ENCODE measurements around the gene ST7.
"Not testable (repeated sequence)": the region's sequence is repeated elsewhere in the genome, so short reads cannot be mapped to it uniquely, and the experiment has no call there.

Gene ST7

GRCh38 chr7:116968631-116969030 lies 15.3 kb downstream of the ST7 start:
- no peak for DNase-seq (ENCODE audit: low spot score)
- TF ChIP-seq CTCF (IDR thresholded peaks at IDR 0.05) = no peak
- Histone ChIP-seq H3K4me3 (no peak overlapping the region), H3K27ac (no peak overlapping the region)

- H3K4me3 ChIP-seq = no peak overlapping the region
- DNase-seq (ENCODE audit: low spot score) = no peak
- TF ChIP-seq CTCF (IDR thresholded peaks at IDR 0.05) = no peak
- no peak overlapping the region for H3K27ac ChIP-seq
Observed at GRCh38 chr7:116969371-116969902, 16.1 kb downstream of the ST7 start.

GRCh38 chr7:116970238-116970910 lies 17.1 kb downstream of the ST7 start:
- H3K4me3 ChIP-seq = no peak overlapping the region
- no peak for DNase-seq (ENCODE audit: low spot score)
- no peak for TF ChIP-seq CTCF (IDR thresholded peaks at IDR 0.05)
- H3K27ac ChIP-seq = no peak overlapping the region

- not testable (repeated sequence) for H3K4me3 ChIP-seq, H3K27ac ChIP-seq
Observed at GRCh38 chr7:116971153-116971552, 17.9 kb downstream of the ST7 start.

GRCh38 chr7:116971869-116972268 lies 18.6 kb downstream of the ST7 start:
- TF ChIP-seq CTCF (IDR thresholded peaks at IDR 0.05) = no peak
- no peak overlapping the region for H3K27ac ChIP-seq
- no peak overlapping the region for H3K4me3 ChIP-seq
- DNase-seq (ENCODE audit: low spot score) = no peak

More at GRCh38 chr7:116971153-116971552, 17.9 kb downstream of the ST7 start:
- not testable (repeated sequence) for DNase-seq (ENCODE audit: low spot score)

- H3K27ac ChIP-seq; H3K4me3 ChIP-seq; DNase-seq (ENCODE audit: low spot score): not testable (repeated sequence)
Observed at GRCh38 chr7:116975024-116975423, 21.7 kb downstream of the ST7 start.

GRCh38 chr7:116977172-116977571 lies 23.9 kb downstream of the ST7 start:
- no peak for DNase-seq (ENCODE audit: low spot score)
- H3K27ac ChIP-seq = no peak overlapping the region
- H3K4me3 ChIP-seq = no peak overlapping the region
- no peak for TF ChIP-seq CTCF (IDR thresholded peaks at IDR 0.05)

GRCh38 chr7:116978006-116978405 lies 24.7 kb downstream of the ST7 start:
- DNase-seq (ENCODE audit: low spot score) = no peak
- no peak for TF ChIP-seq CTCF (IDR thresholded peaks at IDR 0.05)
- H3K4me3 ChIP-seq = no peak overlapping the region
- no peak overlapping the region for H3K27ac ChIP-seq
